Gastroesophageal sphincter (tissue), 2 donors: ENCODE results near the gene ATRAID.

ENCODE experiments used
- POLR2A ChIP-seq, 2 donors: fragments of 450-650 bp; IDR thresholded peaks; one replicate each; pipeline ENCODE4 v1.6.1; 2017; ENCODE audit warnings: antibody characterized with exemption in 2 of 2, mild to moderate bottlenecking in 2 of 2, moderate library complexity in 1 of 2
- POLR2AphosphoS5 ChIP-seq: sonication (generic); formaldehyde crosslinking; IDR thresholded peaks from one replicate; pipeline ENCODE4 v1.6.1; 2017; ENCODE audit warnings: antibody characterized with exemption

DNA sequence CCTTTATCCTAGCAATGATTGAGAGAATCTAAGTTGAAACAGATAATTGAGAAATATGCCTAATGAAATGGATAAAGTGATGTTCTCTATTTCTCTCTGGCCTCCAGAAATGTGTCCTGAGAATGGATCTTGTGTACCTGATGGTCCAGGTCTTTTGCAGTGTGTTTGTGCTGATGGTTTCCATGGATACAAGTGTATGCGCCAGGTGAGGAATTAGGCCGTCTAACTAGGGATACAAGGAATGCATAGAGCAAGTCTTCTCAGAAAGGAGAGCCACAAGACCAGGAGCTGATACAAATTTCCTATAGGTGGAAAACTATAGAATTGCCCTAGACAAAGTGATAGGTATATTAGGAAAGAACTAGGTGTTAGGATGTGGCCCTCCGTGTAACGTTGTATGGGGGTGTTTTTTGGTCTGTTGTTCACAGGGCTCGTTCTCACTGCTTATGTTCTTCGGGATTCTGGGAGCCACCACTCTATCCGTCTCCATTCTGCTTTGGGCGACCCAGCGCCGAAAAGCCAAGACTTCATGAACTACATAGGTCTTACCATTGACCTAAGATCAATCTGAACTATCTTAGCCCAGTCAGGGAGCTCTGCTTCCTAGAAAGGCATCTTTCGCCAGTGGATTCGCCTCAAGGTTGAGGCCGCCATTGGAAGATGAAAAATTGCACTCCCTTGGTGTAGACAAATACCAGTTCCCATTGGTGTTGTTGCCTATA is 4.7 kb downstream of the ATRAID start:
- TF ChIP-seq POLR2AphosphoS5 (no peak), POLR2A (IDR thresholded peaks at IDR 0.05) (no peak)
